RWPE2 (cell line): ENCODE measurements around the gene GRK6.
A peak's percentile ranks its signal among the peaks of the same experiment; 100 is the strongest.

Experiments used
- ATAC-seq: fragments of 200-7000 bp; cut with Tn5 transposase; 3 replicates; pipeline ENCODE4 v1.9.1; 2021; ENCODE audit warnings: low read depth
- DNase-seq: peaks from one replicate; pipeline ENCODE4 v3.0.0-alpha.2; 2020; ENCODE audit warnings: low spot score
- H3K27ac ChIP-seq: fragments of 450-650 bp; 2 replicates; pipeline ENCODE4 v1.5.1; 2017; ENCODE audit warnings: mild to moderate bottlenecking; ENCODE audit not compliant: poor library complexity, severe bottlenecking
- H3K27me3 ChIP-seq: fragments of 250-450 bp; sonication (Bioruptor Pico); 2 replicates; pipeline ENCODE4 v1.5.1; 2021; ENCODE audit warnings: mild to moderate bottlenecking, moderate library complexity; ENCODE audit not compliant: insufficient read depth, poor library complexity, severe bottlenecking
- H3K36me3 ChIP-seq: fragments of 250-450 bp; sonication (Bioruptor Pico); 2 replicates; pipeline ENCODE4 v1.5.1; 2020; ENCODE audit warnings: low read depth, mild to moderate bottlenecking, moderate library complexity
- H3K4me1 ChIP-seq: fragments of 250-450 bp; sonication (Bioruptor Pico); 2 replicates; pipeline ENCODE4 v1.5.1; 2021; ENCODE audit warnings: mild to moderate bottlenecking, moderate library complexity; ENCODE audit not compliant: insufficient read depth, poor library complexity, severe bottlenecking
- H3K4me3 ChIP-seq: fragments of 250-450 bp; sonication (Bioruptor Pico); 2 replicates; pipeline ENCODE4 v1.5.1; 2021; ENCODE audit warnings: mild to moderate bottlenecking, moderate library complexity; ENCODE audit not compliant: severe bottlenecking
- H3K9me3 ChIP-seq: fragments of 250-450 bp; sonication (Bioruptor Pico); 2 replicates; pipeline ENCODE4 v1.5.1; 2021; ENCODE audit warnings: mild to moderate bottlenecking, moderate library complexity; ENCODE audit not compliant: severe bottlenecking
- TF ChIP-seq, protein P1 (sequence below): fragments of 450-650 bp; IDR thresholded peaks from one replicate; pipeline ENCODE4 v1.5.1; 2017; ENCODE audit warnings: mild to moderate bottlenecking, moderate library complexity; ENCODE audit not compliant: poor library complexity, severe bottlenecking

Gene GRK6

DNA sequence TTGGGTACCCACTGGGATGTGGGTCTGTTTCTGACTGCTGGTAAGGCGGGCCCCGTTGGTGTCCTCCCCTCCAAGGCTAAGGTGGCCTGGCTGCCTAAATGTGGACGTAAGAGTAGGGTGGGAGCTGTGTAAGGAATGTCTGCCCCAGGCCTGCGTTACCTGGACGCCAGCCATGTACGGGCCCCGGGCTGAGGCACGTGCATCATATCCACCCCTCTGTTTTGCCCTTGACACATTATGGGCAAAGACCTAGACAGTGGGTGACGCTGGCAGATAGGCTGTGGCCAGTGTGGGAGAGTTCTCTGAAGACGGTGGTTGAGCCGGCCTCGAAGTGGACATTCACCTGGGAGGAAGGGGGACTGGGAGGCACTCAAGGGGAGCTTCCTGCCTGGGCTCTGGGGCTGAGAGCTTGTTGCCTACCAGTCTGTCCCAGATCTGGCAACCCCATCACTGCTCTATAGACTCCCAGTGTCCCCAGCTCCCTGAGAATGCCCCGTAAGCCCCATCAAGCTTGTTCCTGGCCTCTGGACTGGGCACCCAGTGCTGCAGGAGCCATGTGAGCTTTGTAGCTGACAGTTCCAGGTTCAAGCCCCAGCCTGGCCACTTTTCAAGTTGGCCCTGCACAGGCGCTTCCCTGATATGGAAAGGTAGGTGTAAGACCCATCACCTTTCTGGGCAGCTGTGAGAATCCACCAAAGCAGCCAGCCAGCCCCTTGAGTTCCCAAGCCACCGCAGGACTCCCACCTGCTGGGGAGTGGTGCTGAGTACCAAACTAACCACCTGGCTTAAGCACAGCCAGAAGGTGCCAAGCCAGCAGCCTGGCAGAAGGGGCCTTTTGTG lies 16.9 kb downstream of the GRK6 start:
- no peak overlapping the region for H3K4me3 ChIP-seq
- peak overlapping the region; percentile 0 for H3K27ac ChIP-seq
- DNase-seq (no peak), ATAC-seq (no peak)
- no peaks in the 10 kb centered on the region; the same call in 1 of the 2 replicates for H3K36me3 ChIP-seq
- H3K9me3 ChIP-seq, result no peaks in the 10 kb centered on the region
- H3K27me3 ChIP-seq, result no peaks in the 10 kb centered on the region
- TF ChIP-seq, protein P1, sequence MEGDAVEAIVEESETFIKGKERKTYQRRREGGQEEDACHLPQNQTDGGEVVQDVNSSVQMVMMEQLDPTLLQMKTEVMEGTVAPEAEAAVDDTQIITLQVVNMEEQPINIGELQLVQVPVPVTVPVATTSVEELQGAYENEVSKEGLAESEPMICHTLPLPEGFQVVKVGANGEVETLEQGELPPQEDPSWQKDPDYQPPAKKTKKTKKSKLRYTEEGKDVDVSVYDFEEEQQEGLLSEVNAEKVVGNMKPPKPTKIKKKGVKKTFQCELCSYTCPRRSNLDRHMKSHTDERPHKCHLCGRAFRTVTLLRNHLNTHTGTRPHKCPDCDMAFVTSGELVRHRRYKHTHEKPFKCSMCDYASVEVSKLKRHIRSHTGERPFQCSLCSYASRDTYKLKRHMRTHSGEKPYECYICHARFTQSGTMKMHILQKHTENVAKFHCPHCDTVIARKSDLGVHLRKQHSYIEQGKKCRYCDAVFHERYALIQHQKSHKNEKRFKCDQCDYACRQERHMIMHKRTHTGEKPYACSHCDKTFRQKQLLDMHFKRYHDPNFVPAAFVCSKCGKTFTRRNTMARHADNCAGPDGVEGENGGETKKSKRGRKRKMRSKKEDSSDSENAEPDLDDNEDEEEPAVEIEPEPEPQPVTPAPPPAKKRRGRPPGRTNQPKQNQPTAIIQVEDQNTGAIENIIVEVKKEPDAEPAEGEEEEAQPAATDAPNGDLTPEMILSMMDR, result no peak
- peaks cover 4% of the 10 kb centered on the region for H3K4me1 ChIP-seq

DNA sequence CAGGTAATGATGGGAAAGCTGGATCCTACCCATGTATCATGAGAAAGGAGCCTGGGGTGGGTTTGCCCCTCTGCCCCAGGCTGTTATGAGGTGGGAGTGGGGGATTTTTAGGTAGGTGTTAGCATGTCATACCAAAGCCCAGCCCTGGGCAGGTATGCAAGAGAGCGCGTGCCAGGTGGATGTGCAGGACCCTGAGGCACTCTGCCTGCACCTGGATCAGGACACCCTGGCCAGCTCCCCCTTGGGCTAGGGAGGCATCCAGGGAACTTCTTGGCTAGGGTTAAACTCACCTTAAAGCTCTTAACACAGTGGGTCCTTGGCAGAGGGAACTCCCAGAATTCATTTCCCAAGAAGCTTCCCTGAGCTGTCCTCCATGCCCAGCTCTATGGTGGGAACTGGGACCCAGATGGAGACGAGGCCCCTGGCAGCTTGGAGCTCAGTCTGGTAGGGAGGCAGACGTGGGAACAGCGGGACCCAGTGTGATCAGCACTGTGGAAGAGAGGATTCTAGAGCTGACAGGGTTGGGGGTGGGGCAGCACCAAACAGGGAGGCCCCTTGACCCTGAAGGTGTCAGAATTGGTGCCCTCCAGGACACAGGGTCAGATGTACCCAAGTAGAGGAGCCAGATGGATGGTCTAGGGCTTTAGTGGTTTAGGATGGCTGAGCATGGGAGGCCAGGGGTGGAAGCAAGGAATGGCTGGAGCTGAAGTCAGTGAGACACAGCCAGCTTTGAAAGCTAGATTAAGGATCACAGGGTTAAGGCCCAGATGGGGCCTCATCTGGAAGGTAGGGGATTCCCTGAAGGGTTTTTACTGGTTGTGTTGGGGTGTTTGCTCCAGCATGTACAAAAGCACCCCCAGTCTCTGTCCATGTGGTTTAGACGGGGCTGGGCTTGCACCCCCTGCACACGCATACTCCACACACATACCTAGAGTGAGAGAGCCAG lies 17.9 kb downstream of the GRK6 start:
- TF ChIP-seq, protein P1, result no peak
- Histone ChIP-seq H3K36me3 (no peaks in the 10 kb centered on the region), H3K4me1 (peaks cover 9% of the 10 kb centered on the region), H3K4me3 (no peak overlapping the region), H3K27me3 (no peaks in the 10 kb centered on the region), H3K9me3 (no peaks in the 10 kb centered on the region), H3K27ac (no peak overlapping the region)
- DNase-seq, result no peak
- ATAC-seq, result no peak

DNA sequence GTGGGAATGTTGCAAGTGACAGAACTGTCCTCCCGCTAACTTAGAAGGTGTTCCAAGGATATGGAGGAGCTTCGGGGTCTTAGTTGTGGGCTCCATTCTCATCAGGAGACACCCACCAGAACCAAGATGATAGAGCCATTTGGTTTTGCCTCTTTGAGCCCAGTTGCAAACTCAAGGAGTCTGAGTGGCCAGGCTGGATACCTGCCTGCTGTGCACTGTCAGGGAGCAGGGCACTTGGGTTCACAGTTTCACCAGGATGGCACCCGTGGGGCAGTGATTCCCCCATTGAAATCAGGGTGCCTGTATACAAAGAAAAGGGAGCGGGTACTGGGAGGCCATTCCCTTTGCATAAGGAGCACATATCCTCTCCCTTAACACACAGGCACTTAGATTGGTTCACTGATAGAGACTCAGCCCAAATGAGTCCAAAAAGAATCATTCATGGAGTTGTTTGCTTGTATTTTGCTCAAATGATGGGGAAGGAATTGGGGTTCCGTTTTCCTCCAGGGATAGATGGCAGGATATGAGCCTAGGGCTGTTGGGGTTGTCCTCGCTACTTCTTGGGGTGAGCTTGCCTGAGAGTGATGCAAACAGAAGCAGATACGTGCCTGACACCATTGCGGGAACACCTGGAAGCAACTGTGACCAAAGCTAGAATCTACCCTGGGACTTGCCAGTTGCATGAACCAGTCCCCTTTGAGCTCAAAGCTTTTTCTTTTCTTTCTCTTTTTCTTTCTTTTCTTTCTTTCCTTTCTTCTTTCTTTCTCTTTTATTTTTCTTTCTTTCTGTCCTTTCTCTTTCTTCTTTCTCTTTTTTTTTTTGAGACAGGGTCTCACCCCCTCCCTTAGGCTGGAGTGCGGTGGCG lies 18.8 kb downstream of the GRK6 start:
- no peak overlapping the region for H3K4me3 ChIP-seq
- no peaks in the 10 kb centered on the region for H3K27me3 ChIP-seq
- DNase-seq (no peak), ATAC-seq (no peak)
- H3K9me3 ChIP-seq, result no peaks in the 10 kb centered on the region
- no peak overlapping the region for H3K27ac ChIP-seq
- TF ChIP-seq, protein P1, result no peak
- peaks cover 9% of the 10 kb centered on the region for H3K4me1 ChIP-seq
- no peaks in the 10 kb centered on the region for H3K36me3 ChIP-seq

DNA sequence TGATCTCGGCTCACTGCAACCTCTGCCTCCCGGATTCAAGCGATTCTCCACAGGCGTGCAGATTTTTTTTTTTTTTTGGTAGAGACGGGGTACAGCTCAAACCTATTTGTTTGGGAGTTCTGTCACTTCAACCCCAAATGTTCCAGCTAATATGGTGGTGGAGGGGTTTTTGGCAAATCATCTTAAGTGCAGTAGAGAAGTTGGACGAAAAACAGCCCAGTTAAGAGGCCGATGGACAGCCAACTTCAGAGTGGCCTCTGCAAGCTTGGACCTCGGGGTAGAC lies 19.4 kb downstream of the GRK6 start:
- Histone ChIP-seq H3K4me3 (no peak overlapping the region), H3K27me3 (no peaks in the 10 kb centered on the region), H3K36me3 (no peaks in the 10 kb centered on the region), H3K9me3 (no peaks in the 10 kb centered on the region), H3K27ac (peak overlapping the region; percentile 83), H3K4me1 (peaks cover 9% of the 10 kb centered on the region)
- no peak for DNase-seq
- TF ChIP-seq, protein P1, result no peak
- no peak for ATAC-seq
